CD4-positive, alpha-beta T cell treated with Interleukin-17A for 1 hour (primary cell): ENCODE measurements around the gene SIGLEC11.
A peak's percentile ranks its signal among the peaks of the same experiment; 100 is the strongest.
"Not testable (repeated sequence)": the region's sequence is repeated elsewhere in the genome, so short reads cannot be mapped to it uniquely, and the experiment has no call there.

Source experiments
- DNase-seq: peaks from one replicate; pipeline ENCODE4 v3.0.0-alpha.2; 2020

The SIGLEC11 gene, protein sequence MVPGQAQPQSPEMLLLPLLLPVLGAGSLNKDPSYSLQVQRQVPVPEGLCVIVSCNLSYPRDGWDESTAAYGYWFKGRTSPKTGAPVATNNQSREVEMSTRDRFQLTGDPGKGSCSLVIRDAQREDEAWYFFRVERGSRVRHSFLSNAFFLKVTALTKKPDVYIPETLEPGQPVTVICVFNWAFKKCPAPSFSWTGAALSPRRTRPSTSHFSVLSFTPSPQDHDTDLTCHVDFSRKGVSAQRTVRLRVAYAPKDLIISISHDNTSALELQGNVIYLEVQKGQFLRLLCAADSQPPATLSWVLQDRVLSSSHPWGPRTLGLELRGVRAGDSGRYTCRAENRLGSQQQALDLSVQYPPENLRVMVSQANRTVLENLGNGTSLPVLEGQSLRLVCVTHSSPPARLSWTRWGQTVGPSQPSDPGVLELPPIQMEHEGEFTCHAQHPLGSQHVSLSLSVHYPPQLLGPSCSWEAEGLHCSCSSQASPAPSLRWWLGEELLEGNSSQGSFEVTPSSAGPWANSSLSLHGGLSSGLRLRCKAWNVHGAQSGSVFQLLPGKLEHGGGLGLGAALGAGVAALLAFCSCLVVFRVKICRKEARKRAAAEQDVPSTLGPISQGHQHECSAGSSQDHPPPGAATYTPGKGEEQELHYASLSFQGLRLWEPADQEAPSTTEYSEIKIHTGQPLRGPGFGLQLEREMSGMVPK

DNA sequence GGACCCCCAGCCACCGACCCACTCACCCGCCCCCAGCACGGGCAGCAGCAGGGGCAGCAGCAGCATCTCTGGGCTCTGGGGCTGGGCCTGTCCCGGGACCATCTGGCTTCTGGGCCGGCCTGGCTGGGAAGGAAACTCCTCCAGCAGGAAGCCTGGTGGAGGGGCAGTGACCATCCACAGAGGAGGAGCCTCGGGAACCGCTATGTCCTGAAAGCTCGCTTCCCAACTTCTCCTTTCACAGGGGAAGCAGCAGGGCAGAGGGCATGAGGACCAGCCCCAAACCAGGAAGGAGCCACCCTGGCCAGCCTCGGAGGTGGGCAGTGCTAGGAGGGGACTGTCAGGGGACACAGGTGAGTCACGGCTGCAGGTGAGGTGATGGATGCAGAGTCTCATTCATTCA, at the start of gene SIGLEC11:
Gene SIGLEC11 (minus strand): TSS at position 193 of the 400 bp plus-strand sequence. CDS start 91 bp downstream, at position 102.
- not testable (repeated sequence) for DNase-seq

DNA sequence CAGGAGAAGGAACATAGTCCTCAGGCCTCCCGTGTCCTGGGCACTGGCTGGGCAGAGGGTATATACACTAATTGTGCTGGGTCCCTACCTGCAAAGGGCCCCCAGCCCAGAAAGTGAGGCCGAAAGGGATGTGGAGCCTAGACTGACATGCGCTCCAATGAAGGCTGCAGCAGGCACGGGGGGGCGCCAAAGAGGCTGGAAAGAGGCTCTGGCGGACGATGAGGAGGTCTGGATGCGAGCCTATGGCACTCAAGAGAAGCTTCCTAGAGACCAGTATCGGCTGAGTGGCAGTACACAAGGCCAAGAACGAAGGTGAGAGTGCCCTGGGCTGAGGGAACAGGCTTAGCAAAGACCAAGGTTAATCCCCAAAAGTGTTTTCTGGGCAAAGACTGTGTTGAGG, 47.6 kb upstream of the SIGLEC11 start:
- no peak for DNase-seq

DNA sequence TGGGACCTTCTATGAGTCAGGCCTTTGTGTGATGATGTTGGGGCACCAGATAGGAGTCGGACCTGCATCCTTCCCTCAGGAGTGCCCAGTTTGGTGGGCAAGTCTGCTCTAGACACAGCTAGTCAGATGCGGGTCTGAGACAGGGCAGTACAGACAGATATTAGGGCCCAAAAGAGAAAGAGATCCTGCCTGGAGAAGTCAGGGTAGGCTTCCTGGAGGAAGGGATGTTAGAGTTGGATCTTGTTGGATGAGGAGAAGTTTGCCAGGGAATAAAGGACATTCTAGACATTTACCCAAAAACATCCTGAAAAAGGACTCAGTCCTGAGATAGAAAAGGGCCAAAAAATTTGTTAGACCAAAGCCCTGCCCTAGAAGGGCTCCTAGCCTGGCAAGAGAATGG, 47.0 kb upstream of the SIGLEC11 start:
- no peak for DNase-seq

DNA sequence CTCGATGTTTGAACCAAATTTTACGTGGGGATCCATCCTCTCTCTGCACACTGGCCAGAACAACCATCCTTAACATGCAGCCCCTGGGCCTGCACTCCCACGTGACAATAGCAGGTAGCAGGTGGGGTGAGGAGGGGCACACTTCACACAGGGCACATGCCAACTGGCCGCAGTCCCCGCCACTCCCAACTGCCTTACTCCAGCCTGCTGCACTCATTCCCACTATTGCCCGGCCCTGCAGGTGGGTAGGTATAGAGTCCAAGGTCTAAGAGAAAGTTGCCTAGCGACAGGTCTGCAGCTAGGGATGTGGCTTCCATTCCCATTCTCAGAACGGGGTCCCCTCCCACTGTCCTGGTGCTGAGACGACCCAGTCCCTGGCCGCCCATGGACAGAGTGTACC, 46.2 kb upstream of the SIGLEC11 start:
- DNase-seq, result no peak

DNA sequence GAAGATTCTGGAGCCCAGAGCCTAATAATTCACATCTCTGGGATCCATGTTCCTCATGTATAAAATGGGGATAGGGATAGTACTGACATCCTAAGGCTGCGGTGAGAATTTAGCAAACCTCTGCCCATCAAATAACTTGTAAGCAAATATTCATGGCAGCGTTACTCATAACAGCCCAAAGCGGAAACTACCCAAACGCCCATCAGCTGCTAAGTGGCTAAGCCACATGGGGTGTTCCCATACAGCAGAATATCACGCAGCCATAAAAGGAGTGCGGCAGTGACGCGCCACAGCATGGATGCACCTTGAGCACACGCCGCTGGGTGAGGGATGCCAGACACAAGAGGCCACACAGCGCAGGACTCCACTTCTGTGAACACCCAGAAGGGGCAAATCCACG, 44.5 kb upstream of the SIGLEC11 start:
- no peak for DNase-seq

DNA sequence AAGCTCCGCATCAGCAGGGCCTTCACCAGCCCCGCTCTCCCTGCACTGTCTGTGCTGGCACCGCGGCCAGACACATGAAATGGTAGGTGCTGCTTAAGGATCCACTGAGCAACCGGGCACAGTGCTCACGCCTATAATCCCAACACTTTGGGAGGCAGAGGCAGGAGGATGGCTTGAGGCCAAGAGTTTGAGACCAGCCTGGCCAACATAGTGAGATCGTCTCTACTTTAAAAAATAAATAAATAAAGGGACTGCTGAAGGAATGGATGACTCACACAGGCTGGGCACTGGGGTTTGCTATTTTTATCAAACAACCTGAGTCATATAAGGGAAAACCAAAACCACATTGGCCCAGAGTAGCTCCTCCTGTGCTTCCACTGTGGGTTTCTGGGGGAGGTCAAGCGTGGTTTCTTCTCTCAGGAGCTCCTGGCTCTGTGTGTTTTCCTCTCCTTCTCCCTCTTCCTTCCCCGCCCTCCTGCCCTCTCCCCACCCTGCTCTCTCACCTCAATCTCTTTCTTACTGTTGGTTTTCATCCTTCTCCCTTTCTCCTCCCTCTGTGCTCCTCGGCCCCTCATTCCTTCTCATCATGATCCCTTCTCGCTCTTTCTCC, 42.9 kb upstream of the SIGLEC11 start:
- DNase-seq, result peak; percentile 12

DNA sequence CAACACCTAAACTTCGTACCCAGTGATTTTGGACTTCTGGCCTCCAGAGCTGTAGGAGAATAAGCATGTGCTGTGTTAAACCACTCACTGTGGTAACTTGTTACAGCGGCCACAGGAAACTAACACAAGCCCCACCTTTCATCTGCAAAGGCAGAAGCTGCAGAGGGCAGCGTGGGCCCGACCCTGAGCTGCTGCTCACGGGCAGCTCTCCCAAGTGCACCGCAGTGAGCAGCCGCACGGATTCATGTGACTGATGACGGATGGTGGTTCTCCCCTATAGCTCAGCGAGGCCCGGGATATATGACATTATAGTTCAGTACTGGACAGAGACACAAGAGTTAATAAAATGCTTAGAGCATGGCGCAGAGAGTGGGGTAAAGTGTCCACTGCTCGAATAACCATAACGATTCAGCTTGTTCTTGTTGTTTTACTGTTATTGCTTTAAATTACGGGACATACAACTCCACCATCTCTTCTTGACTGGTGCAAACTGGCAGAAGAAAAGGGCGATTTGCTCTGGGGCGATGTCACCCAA, 42.3 kb upstream of the SIGLEC11 start:
- DNase-seq, result no peak

DNA sequence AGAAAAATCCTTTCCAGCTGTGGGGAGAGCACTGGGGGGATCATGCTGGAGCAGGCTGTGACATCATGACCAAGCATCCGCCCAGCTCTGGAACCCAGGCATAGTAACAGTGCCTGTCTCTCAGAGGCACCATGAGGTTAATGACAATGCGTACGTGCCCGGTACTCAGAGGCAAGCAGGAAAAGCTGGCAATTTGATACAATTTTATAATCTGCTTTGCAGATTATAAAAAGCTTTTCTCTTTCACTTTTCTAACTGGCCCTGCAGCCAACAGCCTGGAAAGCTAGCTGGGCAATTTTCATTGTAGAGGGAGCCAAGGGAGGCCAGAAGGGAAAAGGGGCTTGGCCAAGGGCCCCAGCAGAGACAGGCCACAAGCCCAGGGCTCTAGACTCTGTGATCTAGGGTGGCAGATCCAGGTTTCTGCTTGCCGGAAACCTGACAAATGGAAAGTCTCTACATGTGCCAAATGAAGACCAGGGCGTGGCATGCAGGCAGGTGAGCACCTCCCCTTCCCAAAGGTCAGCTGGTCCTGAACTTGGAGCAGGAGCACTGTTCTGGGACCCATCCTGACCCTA, 41.5 kb upstream of the SIGLEC11 start:
- DNase-seq, result no peak

DNA sequence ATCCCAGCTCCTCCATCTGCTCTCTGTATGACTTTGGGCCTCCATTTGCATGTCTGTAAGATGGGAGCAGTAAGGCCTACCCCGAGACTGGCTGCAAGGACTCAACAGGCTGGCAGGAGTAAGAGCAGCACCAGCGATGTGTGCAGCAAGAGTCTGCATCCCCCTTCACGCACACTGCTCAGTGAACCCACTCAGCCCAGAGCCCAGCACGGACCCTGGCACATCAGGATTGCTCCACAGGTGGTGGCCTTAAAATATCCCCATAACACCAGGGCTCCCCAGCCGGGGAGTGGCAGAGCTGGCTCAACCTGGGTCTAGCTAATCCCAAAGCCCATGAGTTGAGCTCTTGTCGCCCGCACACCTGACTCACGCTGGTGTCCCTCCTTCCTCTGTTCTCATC, 40.8 kb upstream of the SIGLEC11 start:
- DNase-seq, result no peak

DNA sequence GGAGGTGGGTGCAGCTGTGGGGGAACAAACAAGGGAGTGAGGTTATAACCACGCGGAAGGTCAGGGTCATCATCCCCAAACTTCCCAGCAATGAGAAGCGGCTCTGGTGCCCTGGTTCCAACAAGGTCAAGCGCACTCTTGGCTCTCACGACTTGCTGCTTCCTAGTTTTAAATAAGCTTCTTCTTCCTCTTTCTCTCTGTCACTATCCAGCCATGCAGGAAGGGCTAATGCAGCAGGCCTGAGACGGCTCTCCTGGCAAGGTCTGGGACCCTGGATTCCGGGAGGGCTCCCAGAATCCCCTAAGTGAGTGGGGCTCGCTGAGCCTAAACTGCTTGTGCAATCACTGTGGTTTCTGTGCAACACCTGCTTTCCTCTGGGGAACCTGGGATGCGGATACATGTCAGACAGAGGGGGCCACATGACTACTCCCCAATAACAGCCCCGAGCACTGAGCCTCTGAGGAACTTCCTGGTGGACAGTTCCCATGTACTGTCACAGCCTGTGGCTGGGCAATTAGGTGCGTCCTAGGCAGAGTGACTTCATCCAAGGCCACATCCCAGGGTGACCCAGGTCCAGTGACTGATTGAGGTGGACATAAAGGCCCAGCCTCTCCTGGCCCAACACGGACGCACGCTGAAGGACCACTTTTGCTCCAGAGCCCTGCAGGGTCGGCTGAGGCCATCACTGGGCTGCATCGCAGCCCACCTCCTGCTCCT, 40.0 kb upstream of the SIGLEC11 start:
- DNase-seq, result no peak

DNA sequence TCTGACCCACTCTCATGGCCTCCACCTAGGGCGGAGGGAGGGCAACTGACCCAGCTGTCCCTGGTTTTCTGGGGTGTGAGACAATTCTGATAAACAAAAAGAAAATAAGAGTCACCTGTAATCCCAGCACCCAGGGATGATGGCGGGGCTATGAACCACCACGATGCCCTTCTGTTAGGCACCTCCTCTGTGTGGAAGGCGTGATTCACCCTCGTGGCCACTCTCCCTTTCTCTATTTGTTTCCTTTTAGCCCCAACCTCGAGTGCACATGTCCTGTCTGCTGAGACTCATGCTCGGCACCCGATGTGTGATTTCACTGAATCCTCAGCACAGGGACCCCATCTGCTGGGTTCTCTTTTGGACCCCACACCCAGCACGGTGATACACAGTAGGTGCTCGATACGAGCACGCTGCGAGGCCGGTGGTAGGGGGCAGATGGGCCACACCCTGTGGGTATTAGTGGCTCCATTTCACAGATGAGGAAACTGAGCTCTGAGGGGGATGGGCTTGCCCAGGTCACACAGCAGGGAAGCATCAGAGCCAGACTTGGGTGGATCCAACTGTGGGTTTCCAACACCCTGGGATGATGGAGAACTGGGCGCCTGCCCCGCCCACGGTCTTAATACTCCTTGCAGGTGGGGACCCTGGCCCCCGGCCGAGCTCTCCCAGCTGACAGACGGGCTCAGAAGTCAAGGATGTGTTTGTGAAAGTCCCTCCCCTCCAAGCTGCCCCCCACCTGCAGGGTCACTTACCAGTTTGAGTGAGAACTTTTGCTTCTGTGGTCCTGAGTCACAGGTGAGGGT, 39.3 kb upstream of the SIGLEC11 start:
- no peak for DNase-seq

DNA sequence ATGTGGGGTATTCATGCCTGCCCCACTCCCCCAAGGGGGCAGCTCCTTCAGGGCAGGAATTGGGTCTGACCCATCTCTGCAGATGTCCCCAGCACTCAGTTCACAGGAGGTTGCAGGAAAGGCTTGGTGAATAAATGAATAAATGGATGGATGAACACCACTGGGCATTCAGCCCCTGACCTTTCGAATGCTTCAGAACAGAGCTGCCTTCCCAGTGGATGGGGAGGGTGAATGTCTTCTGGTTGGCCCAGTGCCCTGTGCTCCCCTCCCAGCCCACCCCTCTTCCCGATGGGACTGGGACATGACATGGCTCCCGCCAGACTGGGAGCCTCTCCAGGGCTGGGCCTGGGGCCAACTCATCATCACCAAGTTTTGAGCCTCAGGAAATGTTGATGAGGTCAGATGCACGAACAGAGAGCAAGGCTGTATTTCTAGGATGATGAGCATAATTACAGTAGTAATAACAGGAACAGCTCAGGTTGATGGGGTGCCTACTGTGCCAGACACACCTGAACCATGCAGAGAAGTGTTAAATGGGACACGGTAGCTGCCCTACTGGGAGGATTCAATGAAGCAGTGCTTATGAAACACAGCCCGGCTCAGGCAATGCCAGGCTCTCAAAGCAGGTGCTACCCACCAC, 38.5 kb upstream of the SIGLEC11 start:
- no peak for DNase-seq

DNA sequence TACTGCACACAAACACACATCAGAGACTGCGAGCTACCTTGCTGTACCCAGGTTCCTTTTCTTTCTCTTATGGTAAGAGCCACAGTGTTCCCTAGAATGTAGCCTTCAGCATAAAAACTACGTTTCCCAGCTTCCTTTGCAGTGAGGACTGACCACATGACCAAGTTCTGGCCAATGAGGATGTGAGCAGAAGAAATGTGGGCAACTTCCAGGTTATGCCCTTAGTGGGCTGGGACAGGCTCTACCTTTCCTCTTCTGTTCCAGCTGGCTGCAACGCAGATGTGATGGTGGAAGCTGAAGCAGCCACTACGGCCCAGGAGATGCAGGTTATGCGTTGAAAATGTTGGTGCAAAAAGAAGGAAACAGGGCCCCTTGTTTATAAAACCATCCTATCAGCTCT, 36.7 kb upstream of the SIGLEC11 start:
- peak; percentile 45 for DNase-seq

DNA sequence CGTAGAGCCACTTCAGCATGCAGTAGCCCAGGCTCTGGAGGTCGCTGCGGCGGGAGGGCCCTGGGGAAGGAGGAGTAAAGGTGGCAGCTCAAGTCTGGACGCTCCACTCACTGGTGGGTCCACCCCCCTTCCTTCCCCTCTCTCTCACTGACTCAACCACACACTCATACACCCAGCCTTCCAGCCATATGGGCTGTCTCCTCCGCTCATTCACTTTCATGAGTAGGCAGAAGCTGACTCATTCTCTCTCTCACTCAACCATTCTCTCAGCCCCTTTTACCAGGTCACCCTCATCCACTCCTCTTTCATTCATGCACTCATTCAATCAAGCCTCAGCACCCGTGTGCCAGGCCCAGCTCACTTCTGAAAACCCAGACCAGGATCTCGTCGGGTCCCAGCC, 27.5 kb upstream of the SIGLEC11 start:
- DNase-seq, result no peak

DNA sequence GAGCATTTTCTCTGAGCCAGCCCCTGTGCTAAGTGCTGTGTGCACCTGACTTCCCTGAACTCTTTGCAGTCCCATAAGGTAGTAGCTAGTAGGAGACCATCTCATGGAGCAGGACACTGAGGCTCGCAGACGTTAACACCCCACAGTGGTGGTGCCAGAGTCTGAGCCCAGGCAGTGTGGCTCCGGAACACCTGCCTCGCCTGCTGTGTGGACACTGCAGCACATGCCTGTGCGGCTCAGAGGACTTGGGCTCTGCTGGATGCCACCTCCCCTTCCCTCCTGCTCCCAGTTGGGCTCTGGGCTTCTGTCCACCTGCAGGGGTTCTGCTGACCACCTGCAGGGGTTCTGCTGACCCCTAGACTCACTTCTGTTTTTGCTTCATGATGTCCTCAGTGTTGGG, 27.0 kb upstream of the SIGLEC11 start:
- no peak for DNase-seq

DNA sequence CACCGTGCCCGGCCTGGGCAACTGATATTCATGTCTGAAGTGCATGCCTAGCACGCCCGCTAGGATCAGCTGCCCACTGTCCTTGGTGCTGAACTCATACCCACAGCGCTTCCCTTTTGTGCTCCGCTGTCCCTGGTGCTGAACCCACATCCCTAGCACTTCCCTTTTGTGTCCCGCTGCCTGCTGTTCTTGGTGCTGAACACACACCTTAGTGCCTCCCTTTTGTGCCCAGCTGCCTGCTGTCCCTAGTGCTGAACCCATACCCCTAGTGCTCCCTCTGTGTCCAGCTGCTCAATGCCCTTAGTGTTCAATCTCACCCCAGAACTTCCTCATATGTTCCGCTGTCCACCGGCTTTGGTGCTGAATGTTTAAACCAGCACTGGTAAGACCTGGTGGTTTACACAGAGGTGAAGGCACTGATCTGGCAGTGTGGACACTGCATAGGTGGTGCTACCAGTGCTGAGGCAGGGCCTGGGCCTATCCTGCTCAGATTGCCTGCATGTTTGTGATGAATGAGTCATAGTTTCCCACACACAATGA, 26.3 kb upstream of the SIGLEC11 start:
- DNase-seq, result peak; percentile 85

DNA sequence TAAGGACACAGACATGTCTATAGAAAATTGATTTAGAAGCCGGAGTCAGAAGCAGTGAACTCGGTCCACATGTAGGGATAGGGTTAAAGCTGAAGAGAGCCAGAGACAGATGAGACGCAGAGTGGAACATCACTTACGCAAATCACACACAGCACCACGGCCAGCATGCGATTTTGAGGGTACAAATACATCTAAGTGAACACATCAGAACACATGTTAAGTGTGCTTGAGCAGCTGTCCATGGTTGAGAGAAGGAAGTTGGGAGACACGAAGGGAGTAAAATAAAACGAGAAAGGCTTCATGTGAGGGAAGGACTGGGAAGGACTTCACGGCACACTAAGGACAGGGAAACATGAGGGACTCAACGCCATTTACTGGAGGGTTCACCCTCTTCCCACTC, 25.4 kb upstream of the SIGLEC11 start:
- DNase-seq, result no peak

DNA sequence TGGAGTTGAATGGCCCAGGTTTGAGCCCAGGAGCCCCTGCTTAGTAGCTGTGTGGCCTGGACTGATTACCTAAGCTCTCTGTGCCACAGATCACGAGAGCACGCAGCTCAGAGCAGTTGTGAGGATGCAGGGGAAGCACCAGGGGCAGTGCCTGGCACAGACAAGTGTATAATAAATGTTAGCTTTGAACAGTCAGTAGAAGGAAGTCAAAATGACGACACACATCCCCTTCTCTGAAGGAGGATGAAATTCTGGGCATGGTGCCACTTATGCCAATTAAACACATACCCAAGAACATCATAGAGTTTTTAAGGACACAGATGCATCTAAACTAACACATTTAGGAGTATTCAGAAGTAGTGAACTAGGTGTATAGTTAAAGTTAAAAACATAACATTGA, 24.9 kb upstream of the SIGLEC11 start:
- DNase-seq, result no peak

DNA sequence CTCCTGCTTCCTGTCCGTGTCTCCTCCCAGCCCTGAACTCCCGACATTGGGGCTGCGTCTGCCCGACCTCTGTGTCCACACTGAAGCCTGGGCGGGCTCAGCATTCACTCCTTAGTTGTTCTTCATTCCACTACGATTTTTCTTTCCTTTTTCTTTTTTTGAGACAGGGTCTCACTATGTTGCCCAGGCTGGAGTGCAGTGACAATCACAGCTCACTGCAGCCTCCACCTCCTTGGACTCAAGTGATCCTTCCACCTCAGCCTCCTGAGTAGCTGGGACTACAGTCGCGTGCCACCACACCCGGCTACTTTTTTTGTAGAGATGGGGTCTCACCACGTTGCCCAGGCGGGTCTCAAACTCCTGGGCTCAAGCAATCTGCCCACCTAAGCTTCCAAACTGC, 23.5 kb upstream of the SIGLEC11 start:
- no peak for DNase-seq

DNA sequence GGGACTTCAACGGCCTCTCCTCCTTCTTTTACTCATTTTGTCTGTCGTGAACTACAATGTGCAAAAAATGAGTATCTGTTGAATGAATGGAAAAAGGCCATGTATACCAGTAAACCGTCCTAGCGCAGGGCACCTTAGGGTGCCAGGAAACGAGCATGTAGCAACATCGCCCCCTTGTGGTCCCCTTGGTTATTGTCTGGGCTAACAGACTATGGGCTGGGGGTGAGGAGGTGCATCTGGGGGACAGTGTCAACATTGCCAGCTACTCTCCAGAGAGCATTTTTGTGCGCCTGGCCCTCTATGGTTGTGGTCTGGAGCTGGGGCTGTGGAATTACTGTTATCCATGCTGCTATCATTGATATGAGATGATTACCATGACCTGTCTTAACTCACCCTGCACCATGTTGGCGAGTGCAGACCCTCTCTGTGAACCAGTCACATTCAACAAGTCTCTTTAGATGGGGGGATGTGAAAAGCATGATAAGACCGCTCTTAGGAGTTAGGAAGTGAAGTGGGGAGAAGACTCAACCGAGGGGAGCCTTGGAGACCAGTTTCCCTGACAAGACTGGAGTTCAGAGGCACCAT, 22.8 kb upstream of the SIGLEC11 start:
- peak; percentile 79 for DNase-seq
